ENCODE results near the gene CNIH1. TPM values are rescaled to one million over a fixed set of nuclear protein-coding genes. Genes with fewer than 3 reads are reported as not detected.

Gene CNIH1
- total RNA-seq, 1 donor from 2014 or later = 173 TPM

GRCh38 chr14:54425537-54426274, 15.5 kb downstream of the CNIH1 start:
- intact Hi-C loops (cut with DNase I) = no loop called here
- no peaks in the 10 kb centered on the region for H3K27me3 ChIP-seq
- DNase-seq (ENCODE audit: low spot score in 2 of 2) = no peak
- no peak overlapping the region for H3K27ac ChIP-seq
- peaks cover 17 to 45% of the 10 kb centered on the region in 2 donors for H3K36me3 ChIP-seq
- no peaks in the 10 kb centered on the region for H3K9me3 ChIP-seq
- TF ChIP-seq CTCF (IDR thresholded peaks at IDR 0.05) = no peak
- no peaks in the 10 kb centered on the region for H3K4me1 ChIP-seq
- H3K4me3 ChIP-seq = no peak overlapping the region

GRCh38 chr14:54425068-54425467, 16.1 kb downstream of the CNIH1 start:
- Histone ChIP-seq H3K4me3 (no peak overlapping the region), H3K27me3 (no peaks in the 10 kb centered on the region), H3K9me3 (no peaks in the 10 kb centered on the region), H3K4me1 (no peaks in the 10 kb centered on the region), H3K27ac (no peak overlapping the region), H3K36me3 (peaks cover 17 to 40% of the 10 kb centered on the region in 2 donors)
- DNase-seq (ENCODE audit: low spot score in 2 of 2) = no peak
- no peak for TF ChIP-seq CTCF (IDR thresholded peaks at IDR 0.05)
- intact Hi-C loops (cut with DNase I) = no loop called here

- TF ChIP-seq CTCF (IDR thresholded peaks at IDR 0.05) = no peak
- H3K36me3 ChIP-seq = peaks cover 15 to 35% of the 10 kb centered on the region in 2 donors
- no peak overlapping the region for H3K4me3 ChIP-seq
- H3K9me3 ChIP-seq = no peaks in the 10 kb centered on the region
- no peak overlapping the region for H3K27ac ChIP-seq
- no peaks in the 10 kb centered on the region for H3K27me3 ChIP-seq
- no peak for DNase-seq (ENCODE audit: low spot score in 2 of 2)
- H3K4me1 ChIP-seq = no peaks in the 10 kb centered on the region
- intact Hi-C loops (cut with DNase I) = no loop called here
These were observed 16.7 kb downstream of the CNIH1 start for GRCh38 chr14:54424479-54424901.

DNA sequence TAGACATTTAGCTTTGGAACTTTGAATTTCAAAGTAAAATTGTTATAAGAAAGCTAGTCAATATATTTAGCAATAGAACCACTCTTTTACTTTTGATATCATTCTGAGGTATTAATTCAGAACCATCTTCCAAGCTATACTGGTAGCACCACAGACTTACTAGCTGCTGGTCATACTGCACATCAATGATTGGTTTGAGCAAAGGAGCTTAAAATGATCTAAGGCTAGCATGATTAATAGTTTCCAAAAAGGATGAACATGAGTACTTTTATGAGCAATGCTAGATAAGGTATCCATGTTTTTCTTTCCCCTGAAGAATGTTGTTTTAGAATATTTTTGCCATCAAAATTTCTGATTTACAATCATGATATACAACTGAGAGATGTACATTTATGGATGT, 17.2 kb downstream of the CNIH1 start:
- TF ChIP-seq CTCF (IDR thresholded peaks at IDR 0.05) = no peak
- H3K27ac ChIP-seq = no peak overlapping the region
- H3K4me1 ChIP-seq = no peaks in the 10 kb centered on the region
- intact Hi-C loops (cut with DNase I) = no loop called here
- no peaks in the 10 kb centered on the region for H3K9me3 ChIP-seq
- no peaks in the 10 kb centered on the region for H3K27me3 ChIP-seq
- no peak for DNase-seq (ENCODE audit: low spot score in 2 of 2)
- H3K4me3 ChIP-seq = no peak overlapping the region
- peaks cover 10 to 30% of the 10 kb centered on the region in 2 donors for H3K36me3 ChIP-seq

DNA sequence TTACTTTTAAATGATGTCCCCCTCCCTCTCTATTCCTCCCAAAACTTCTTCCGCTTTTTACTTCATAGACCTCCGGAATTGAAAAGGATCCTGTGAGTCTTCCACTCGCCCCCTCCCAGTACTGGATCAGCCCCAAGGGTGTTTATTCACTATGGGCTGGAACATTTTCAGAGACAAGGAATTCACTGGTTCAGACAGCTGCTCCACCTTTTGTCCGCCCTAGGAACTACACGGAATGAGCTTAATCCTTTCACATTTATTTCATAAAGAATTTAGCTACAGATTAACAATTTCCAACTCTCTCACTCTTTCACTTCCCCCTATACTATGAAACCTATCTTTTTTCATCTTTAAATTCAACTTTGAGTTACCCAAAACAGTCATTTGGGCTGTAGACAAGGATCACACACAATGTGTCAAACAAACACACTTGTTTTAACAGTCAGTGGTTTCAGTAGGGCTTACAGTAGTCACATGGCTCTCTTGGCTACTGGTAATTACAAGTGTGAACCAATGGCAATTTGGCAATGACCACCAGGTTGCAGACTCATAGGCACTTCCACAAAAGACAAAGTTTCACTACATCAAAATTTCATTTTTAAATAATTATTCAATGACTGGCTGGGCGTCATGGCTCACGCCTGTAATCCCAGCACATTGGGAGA, 20.6 kb downstream of the CNIH1 start:
- DNase-seq (ENCODE audit: low spot score in 2 of 2) = no peak
- intact Hi-C loops (cut with DNase I) = no loop called here
- TF ChIP-seq CTCF (IDR thresholded peaks at IDR 0.05) = peak; percentile 10 to 70 (median 55)

More for the DNA sequence above, 20.6 kb downstream of the CNIH1 start:
- H3K36me3 ChIP-seq = peaks cover 1 to 5% of the 10 kb centered on the region in 2 donors
- no peak overlapping the region for H3K27ac ChIP-seq
- H3K4me1 ChIP-seq = no peaks in the 10 kb centered on the region
- no peaks in the 10 kb centered on the region for H3K27me3 ChIP-seq
- no peak overlapping the region for H3K4me3 ChIP-seq
- H3K9me3 ChIP-seq = no peaks in the 10 kb centered on the region

All from ascending aorta (tissue), 2 donors.